Measurements from ENCODE around the gene KAZALD1.

The KAZALD1 gene

DNA sequence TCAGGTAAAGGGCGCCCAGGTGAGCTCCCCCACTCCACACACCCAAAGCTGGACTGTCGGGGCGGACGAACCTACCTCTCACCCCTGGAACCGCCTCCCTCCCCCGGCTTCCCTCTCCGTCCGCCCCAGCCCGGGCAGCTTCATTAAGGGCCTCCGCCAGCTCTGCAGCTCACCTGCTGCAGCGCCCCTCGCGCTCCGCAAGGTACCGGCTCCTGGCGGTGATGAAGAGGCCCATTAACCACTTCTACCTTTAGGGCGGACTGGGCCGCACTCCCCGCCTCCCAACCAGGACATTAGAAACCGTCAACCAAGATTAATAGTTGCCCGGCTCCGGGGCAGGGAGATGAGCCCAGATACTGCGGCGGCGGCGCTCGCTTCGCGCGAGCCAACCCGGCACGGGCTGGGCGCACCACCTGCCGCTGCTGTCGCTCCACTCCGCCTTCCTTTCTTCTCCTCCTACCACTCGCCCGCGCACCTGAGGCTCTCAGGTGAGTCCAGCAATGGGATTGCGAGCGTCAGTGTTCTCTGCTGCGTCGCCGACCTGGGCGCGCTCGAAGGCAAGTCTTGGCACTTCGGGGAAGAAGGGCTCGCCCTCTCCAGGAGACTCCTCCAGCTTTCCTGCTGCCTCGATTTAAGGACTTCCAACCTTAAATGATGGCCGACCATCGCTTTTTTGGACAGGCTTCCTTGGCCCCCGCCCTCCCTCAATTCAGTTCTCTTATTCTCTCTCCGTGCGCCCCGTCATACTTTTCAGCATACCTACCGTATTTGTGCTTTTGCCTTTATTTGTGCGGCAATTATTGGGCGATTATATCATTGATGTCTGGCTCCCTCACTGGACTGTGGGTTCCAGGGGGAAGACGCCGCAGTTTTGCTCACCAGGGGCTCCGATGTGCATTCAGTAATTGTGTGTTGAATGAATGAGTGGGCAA is 13.6 kb upstream of the KAZALD1 start:
- no peak for DNase-seq (ENCODE audit: low read depth in 2 of 2)

DNA sequence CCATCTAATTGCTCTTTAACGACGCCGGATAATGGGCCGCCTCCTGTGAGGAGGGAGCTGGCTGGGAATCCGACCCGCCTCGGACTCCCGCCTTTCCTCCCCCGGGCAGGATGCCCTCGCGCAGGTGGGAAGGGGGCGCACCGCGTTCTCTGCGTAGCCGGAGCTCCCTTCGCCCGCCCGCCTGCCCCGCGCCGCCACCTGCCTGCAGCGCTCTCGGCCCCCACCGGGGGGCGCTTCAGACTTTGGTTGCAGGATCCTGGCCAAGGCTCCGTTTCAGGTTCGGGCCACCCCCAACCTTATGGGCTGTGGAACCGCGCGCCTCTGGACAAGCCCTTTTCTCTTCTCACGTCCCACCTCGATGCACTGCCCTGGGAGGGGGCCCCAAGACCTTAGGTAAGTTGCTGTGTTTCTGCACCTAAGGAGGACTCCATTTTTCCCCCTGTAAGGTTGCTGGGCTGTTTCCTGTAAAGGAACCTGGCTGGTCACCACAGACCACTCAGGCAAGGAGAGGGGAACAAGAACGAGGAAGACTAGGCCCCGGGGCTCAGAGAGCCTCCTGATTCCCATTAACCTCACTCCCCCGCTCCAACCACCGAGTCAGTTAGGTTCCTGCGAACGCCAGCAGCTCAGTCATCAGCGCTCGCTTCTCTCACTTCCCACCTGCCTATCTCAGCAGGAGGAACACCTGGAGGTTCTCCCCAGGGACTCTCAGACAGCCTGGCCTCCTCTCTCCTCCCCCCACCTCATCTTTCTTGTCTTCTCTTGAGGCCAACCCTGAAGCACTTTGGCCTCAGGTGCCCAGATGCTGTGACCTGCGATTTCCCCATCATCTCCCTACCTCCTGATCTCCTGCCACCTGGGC is 11.3 kb upstream of the KAZALD1 start:
- DNase-seq (ENCODE audit: low read depth in 2 of 2) = peak in 1 of 2 donors; percentile 74

DNA sequence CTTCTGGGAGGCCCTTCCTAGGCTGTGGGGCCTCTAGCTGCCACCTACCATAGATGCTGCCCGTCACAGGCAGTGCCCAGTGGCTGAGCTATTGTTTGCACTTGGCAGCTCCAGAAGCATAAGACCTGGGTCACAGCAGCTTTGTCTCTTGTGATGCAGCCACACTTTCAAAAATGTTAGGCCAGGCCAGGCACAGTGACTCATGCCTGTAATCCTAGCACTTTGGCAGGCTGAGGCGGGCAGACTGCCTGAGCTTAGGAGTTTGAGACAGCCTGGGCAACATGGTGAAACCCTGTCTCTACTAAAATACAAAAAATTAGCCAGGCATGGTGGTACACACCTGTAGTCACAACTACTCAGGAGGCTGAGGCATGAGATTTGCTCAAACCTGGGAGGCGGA is 9.5 kb upstream of the KAZALD1 start:
- no peak for DNase-seq (ENCODE audit: low read depth in 2 of 2)

DNA sequence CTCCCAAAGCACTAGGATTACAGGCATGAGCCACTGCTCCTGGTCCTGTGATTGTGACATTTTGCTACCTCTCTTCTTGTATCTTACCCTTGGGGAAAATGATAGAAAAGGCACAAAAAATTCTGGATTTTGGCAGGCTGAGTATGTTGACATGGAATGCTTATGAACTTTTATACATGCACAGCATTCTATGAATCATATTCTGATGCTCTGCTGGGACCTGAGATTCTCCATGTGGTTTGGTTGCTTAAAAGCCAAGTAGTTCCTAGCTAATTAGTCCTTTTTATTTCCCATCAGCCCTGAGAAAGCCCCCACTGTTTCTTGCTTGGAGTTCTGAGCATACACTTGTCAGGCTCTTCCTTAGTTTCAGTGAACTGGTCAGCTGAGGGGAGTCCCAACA is 8.3 kb upstream of the KAZALD1 start:
- no peak for DNase-seq (ENCODE audit: low read depth in 2 of 2)

DNA sequence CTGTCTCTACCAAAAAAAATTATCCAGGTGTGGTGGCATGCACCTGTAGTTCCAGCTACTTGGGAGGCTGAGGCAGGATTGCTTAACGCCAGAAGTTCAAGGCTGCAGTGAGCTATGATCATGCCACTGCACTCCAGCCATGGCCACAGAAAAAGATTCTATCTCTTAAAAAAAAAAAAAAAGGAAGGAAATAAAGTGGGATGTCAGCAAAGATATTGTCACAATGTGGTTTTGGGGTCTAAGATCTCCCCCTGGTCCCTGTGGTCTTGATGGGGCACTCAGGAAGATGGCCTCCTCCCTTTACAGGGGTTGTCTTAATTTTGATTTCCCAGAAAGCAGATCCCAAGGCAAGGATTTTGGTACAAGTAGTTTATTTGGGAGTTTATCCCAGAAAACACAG is 7.4 kb upstream of the KAZALD1 start:
- DNase-seq (ENCODE audit: low read depth in 2 of 2) = no peak

DNA sequence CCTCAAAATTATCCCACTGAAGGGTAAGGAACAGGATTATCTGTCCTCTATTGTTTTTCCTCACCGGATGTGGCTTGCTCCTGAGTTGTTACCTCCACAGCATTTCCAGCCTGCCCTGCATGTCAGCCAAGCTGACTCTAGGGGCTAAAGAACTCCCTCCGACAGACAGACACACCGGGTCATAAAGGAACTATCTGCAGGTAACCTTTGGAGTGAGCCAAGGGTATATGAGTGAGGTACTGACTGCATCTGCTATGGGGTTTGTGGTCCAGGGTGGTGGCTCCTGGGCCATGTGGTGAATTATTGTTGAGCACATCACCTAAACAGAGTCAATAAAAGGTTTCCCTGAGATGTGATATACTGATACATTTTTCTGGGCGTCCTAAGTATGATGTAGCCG is 6.9 kb upstream of the KAZALD1 start:
- no peak for DNase-seq (ENCODE audit: low read depth in 2 of 2)

DNA sequence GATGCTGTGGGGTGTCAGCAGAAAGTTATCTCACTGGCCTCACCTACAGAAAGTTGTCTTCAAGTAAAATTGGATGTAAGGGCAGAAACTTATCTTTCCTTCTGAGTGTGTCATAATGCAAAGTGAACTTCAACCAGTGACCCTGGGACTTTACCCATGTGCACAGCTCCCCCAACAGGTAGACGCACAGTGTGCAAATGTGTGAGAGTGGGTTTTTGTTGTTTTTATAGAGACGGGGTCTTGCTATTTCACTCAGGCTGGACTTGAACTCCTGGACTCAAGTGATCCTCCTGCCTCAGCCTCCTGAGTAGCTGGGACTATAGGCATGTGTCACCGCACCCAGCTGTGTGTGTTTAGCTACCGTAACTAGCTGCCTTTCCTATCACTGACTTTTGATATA is 6.4 kb upstream of the KAZALD1 start:
- no peak for DNase-seq (ENCODE audit: low read depth in 2 of 2)

DNA sequence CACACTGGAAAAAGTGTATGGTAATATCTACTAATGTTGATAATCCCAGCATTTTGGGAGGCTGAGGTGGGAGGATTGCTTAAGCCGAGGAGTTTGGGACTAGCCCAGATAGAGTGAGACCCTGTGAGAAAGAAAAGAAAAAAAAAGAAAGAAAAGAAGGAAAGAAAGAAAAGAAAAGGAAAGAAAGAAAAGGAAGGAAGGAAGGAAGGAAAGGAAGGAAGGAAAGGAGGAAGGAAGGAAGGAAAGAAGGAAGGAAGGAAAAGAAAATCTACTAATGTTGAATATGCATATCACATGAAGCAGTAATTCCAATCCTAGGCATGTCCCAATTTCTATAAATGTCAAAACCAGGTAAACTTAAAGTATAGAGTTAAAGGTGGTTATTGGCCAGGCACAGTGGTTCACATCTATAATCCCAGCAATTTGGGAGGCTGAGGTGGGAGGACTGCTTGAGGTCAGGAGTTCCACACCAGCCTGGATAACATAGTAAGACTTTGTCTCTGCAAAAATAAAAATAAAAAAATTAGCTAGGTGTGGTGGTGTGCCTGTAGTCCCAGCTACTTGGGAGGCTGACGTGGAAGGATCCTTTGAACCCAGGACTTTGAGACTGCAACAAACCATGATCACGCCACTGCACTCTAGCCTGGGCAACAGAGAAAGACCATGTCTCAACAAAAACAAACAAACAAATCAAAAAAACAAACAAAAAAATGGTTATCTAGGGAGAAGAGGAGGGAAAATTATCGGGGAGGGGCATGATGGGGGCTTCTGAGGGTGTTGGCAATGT is 5.2 kb upstream of the KAZALD1 start:
- no peak for DNase-seq (ENCODE audit: low read depth in 2 of 2)

DNA sequence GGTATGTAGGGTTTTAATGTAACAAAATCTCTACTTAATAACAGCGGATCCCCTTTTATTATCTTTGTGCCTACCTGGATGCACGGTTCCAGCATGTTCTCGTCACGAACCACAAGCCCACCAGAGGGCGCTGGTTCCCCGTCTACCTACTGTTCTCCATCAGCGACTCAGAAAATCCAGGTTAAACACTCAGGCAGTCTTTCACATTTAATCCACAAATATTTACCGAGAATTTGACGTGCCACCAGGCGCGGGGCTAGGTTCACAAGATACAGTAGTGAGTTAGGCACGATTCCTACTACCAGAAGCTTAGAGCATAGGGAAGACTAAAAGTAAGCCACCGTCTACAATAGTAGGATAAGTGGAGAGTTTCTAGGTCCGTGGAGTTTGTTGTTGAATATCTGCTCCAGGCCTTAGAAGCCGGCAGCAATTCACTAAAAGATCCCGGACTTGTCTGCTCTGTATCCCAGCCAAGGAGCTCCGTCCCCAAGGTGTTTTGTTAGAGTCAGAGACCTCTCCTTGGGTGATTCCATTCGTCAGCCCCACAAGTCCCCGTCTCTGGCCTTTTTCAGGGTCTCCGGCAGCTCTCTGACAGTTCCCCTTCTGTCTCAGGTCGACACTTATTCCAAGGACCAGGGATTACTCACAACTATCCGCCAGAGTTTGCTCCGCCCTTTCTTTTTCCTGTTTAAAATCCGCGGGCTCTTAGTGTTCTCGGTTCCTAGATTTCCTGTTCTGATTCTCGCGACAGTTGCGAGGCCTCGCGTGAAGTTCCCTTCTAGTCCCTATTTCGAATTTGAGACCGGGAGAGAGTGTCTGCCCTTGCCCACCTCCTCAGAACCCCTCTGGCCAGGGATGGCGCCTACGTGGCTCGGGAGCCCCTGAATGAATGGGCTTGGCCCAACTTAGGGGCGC is 1.5 kb upstream of the KAZALD1 start:
- DNase-seq (ENCODE audit: low read depth in 2 of 2) = peak; percentile 72 to 87

DNA sequence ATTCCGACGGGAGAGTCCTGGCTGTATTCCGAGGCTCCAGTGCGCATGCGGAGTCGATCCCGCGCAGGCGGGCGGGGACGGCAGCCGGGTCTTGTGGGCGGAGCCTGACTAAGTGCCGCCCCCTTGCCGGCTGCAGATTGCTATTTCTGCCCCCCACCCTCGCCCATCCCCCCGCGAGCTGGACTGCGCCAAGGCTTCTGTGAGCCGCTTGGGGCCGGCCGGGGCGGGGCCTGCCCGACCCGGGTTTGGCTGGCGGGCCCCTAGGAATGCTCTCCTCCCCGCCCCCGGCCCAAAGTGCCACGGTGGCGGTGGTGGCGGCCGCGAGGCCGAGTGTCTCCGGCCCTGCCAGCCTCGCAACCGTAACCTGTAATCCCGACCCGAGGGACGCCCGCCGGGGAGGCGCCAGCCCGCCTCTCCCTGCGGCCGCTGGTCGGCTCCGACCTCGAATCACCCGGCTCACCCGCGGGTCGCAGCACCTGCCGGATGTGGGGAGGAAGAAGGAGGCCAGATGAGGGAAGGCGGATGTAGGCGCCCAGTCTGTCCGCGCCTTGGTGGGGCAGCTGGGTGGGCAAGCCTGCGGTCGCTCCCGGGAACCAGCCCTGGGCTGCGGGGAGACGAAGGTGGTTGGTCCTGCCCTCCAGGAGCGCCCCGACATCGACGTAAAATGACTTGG is 702 bp upstream of the KAZALD1 start:
- peak; percentile 80 to 83 for DNase-seq (ENCODE audit: low read depth in 2 of 2)

DNA sequence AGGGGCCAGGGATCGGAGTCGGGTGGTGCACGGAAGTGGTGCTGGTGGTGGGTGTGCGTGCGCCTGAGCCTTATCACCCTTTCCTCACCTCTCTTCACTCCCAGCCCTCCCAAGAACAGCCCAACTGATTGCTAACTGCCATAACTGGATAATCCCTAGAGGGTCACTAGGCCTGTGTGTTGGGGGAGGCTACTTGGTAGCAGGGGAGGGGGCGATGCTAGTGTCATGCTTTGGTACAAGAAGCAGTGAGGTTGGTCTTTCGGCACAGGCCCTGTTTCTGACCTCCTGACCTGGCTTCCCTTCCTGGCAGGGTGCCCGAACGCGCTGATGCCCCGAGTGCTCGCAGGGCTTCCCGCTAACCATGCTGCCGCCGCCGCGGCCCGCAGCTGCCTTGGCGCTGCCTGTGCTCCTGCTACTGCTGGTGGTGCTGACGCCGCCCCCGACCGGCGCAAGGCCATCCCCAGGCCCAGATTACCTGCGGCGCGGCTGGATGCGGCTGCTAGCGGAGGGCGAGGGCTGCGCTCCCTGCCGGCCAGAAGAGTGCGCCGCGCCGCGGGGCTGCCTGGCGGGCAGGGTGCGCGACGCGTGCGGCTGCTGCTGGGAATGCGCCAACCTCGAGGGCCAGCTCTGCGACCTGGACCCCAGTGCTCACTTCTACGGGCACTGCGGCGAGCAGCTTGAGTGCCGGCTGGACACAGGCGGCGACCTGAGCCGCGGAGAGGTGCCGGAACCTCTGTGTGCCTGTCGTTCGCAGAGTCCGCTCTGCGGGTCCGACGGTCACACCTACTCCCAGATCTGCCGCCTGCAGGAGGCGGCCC is 652 bp downstream of the KAZALD1 start:
- peak in 1 of 2 donors; percentile 48 for DNase-seq (ENCODE audit: low read depth in 2 of 2)

DNA sequence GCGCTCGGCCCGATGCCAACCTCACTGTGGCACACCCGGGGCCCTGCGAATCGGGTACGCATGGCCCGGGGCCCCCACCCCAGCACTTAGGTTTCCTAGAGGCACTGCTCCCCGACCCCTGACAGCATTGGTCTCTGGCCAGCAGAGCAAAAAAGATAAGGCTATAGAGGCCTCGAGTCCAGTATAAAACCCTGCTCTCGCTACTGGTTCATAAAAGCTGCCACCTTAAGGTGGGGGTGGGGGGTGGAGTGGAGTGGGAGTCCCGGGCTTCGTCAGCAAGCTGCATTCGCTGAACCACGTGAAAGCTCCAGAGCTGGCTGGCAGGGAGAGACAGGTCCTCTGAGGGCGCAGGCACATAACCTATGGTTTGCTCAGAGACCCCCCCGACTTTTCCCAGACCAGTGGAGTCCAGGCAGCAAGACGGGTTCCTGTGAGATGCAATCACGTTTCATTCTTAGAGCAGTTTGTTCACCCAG is 1.3 kb downstream of the KAZALD1 start:
- no peak for DNase-seq (ENCODE audit: low read depth in 2 of 2)

DNA sequence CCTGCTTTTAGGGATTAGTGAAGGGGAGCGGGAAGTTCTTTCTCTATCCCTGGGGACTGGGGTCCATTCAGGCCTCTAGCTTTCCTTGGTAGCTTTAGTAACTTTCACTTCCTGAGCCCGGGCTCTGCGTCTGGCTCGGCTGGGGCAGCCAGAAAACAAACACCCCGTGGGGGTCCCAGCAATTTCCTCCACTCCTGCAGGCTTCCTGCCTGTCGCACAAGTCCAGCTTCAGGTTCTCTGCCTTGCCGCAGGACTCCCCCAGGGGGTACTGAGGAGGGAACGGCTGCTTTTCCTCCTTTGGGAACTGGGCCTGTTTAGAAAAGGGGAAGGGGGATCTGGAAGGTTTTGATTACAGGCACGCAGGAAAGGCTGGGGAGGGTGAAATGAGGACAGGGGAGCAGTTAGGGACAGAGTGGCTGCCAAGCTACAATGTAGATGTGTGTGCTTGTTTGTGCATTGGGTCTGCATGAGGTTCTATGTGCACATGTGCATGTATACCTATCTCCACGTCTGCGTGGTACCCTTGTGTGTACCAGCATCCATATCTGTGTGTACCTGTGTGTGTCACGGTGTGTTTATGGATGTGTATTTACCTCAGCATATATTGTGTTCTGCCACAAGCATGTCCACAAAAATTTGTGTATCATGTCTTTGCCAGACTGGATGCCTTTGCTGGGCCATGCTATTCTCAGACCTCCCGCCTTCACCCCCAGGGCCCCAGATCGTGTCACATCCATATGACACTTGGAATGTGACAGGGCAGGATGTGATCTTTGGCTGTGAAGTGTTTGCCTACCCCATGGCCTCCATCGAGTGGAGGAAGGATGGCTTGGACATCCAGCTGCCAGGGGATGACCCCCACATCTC is 2.0 kb downstream of the KAZALD1 start:
- DNase-seq (ENCODE audit: low read depth in 2 of 2) = no peak

DNA sequence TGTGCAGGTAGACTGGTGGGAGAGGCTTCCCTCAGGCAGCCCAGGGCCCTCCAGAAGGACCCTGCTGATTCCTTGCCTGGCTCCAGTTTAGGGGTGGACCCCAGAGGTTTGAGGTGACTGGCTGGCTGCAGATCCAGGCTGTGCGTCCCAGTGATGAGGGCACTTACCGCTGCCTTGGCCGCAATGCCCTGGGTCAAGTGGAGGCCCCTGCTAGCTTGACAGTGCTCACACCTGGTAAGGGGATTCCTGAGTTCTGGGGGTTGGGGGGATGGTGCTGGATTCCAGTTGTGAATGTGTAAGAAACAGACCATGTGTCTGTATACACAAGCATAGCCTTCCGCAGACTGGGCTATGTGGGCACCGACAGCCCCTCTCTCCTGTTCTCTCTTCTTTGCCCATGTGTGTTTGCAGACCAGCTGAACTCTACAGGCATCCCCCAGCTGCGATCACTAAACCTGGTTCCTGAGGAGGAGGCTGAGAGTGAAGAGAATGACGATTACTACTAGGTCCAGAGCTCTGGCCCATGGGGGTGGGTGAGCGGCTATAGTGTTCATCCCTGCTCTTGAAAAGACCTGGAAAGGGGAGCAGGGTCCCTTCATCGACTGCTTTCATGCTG is 2.7 kb downstream of the KAZALD1 start:
- DNase-seq (ENCODE audit: low read depth in 2 of 2) = no peak

DNA sequence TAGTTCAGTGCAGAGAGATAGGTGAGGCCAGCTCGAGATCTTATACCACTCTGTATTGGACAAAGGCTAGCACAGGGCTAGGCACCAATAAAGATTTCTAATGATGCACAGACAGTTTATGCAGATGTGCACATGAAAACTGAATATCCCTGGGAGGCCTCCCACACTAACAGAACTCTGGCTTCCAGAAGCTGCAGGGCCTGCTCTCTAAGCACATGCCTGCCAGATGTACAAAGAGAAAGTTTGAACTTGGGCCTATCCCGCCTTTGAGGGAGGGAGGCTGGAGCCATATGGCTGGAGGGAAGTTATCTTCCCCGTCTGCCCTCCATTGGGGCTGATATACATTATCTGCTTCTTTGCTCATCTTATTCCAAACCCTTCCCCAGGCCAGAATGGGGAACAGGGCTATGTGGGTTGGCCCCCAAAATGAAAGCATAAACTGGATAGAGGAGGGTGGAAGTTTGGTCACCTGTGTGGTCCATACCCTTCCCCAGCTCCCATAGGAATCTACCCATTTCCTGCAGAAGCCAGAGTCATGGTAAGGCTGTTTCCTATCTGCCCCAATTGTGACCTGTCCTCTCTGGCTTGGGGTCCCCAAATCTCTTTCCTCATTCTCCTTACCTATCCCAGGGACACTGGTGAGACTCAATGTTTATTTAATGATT is 3.8 kb downstream of the KAZALD1 start:
- DNase-seq (ENCODE audit: low read depth in 2 of 2) = no peak

DNA sequence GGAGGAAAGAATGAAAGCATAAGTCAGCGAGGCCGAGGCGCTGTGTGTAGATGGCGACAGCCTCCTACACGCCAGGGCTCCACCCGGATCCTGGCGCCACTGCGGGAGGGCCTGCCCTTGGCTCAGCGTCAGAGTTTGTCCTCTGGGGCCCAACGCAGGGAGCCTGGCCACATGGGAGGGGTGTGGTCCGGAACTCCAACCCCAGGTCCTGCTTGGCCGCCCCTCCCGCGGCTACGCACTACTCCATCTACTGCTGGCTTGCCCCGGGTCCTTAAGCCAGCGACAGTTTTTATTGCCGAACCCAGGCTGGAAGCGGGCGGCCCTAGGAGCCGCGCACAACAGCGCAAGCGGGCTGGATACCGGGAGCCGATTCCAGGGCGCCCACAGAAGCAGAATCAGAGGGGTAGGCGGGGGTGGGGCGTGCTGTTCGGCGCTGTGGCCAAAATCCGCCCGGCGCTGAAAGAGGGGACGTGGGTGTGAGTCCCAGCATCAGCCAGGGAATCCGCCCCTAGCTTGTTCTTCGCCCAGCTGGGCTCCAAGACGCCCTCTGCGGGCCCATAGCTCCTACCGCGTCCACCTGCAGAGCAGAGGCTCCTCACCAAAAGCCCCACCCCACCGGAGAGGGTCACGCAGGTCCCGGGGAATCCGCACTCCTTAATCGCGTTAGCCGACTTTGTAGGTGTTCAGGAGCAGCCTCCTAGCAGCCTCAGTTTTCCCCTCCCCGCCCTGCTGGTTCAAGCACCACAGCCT is 4.5 kb downstream of the KAZALD1 start:
- no peak for DNase-seq (ENCODE audit: low read depth in 2 of 2)
